HepG2 (cell line): ENCODE data around the gene MAP2K7. TPM values are rescaled to one million over a fixed set of nuclear protein-coding genes. Genes with fewer than 3 reads are reported as not detected.

Source experiments
- ATAC-seq: fragments of 200-7000 bp; cut with Tn5 transposase; 3 replicates; pipeline ENCODE4 v1.9.1; 2020; ENCODE audit warnings: mild to moderate bottlenecking, moderate library complexity
- BruUV-seq: library from RNA; stranded (reverse); fragments of 400-500 nt; replicated peaks from 2 replicates; lab custom pipeline; 2021; lab: Mats Ljungman, UMichigan
- CTCF ChIA-PET: fragments of 300-600 bp; formaldehyde crosslinking; extraction: SDS; loops from one replicate; lab custom pipeline; 2021; ENCODE audit warnings: low total read pairs, inconsistent platforms, low intra/inter-chr PET ratio; lab: Yijun Ruan, JAX
- POLR2A ChIA-PET: fragments of 350-600 bp; sonication (Branson Sonifier 250); formaldehyde crosslinking; loops from one replicate; lab custom pipeline; 2020; ENCODE audit warnings: antibody characterized with exemption, inconsistent platforms; lab: Yijun Ruan, JAX
- DNase-seq: peaks from one replicate; pipeline ENCODE4 v3.0.0-alpha.2; 2015; ENCODE audit warnings: low spot score
- FAIRE-seq: peaks from 3 replicates; lab custom pipeline; 2011; peaks lifted over from hg19 to GRCh38; lab: Jason Lieb, UNC
- H2AFZ ChIP-seq: one replicate; pipeline ENCODE4 v1.6.1; 2011; ENCODE audit warnings: low read length, inconsistent platforms
- H3K27ac ChIP-seq: fragments of 300-600 bp; 3 replicates; pipeline ENCODE4 v1.8.0; 2011; ENCODE audit warnings: mixed run types, mild to moderate bottlenecking, mixed read lengths, low read length, inconsistent platforms; ENCODE audit not compliant: insufficient read depth; ENCODE audit errors: extremely low read length
- H3K27me3 ChIP-seq, 2 experiments: fragments of 200-600 bp in 1 of 2; 2 replicates in 1 of 2; 3 replicates in 1 of 2; pipeline versions ENCODE4 v1.6.0 to v1.8.0; 2011; ENCODE audit warnings: low read length in 2 of 2, mild to moderate bottlenecking in 2 of 2, moderate library complexity in 2 of 2, inconsistent platforms in 1 of 2; ENCODE audit not compliant: insufficient read depth in 2 of 2, control insufficient read depth in 1 of 2
- H3K36me3 ChIP-seq, 2 experiments: fragments of 200-600 bp in 1 of 2; replicated peaks in 1 of 2; 2 replicates in 1 of 2; 3 replicates in 1 of 2; pipeline versions ENCODE4 v1.5.1 to v1.8.0; 2011; ENCODE audit warnings: low read length in 2 of 2, inconsistent platforms in 1 of 2; ENCODE audit not compliant: insufficient read depth in 2 of 2, control insufficient read depth in 1 of 2
- H3K4me1 ChIP-seq: 2 replicates; pipeline ENCODE4 v1.5.1; 2012; ENCODE audit warnings: low read length, inconsistent platforms; ENCODE audit not compliant: insufficient read depth
- H3K4me2 ChIP-seq: 2 replicates; pipeline ENCODE4 v1.6.0; 2011; ENCODE audit warnings: low read depth, low read length, inconsistent platforms
- H3K4me3 ChIP-seq, 3 experiments: fragments of 200-600 bp in 1 of 3; sonication (generic), shearing (Covaris generic) in 1 of 3; replicated peaks in 1 of 3; 2 replicates each; pipeline ENCODE4 v1.5.1; 2011 to 2016; ENCODE audit warnings: low read length in 3 of 3, inconsistent platforms in 2 of 3, low read depth in 2 of 3, mild to moderate bottlenecking in 2 of 3, control low read depth in 1 of 3, mixed read lengths in 1 of 3; ENCODE audit not compliant: insufficient read depth in 1 of 3
- H3K79me2 ChIP-seq: one replicate; pipeline ENCODE4 v1.6.1; 2011; ENCODE audit warnings: low read length, inconsistent platforms; ENCODE audit not compliant: insufficient read depth
- H3K9ac ChIP-seq: 2 replicates; pipeline ENCODE4 v1.6.0; 2011; ENCODE audit warnings: mild to moderate bottlenecking, low read depth, low read length, inconsistent platforms; ENCODE audit not compliant: insufficient read depth
- H3K9me3 ChIP-seq: 2 replicates; pipeline ENCODE4 v1.5.1; 2012; ENCODE audit warnings: mild to moderate bottlenecking, low read length
- H4K20me1 ChIP-seq: 2 replicates; pipeline ENCODE4 v1.6.0; 2011; ENCODE audit warnings: inconsistent platforms, mild to moderate bottlenecking, low read length, moderate library complexity; ENCODE audit not compliant: insufficient read depth
- AKAP8 ChIP-seq: sonication (generic); formaldehyde crosslinking; IDR thresholded peaks from 2 replicates; pipeline ENCODE4 v1.5.1; 2020; ENCODE audit warnings: mild to moderate bottlenecking, missing genetic modification reagents
- ATAD3A ChIP-seq: sonication (generic); formaldehyde crosslinking; IDR thresholded peaks from 2 replicates; pipeline ENCODE4 v1.4.0; 2020; ENCODE audit warnings: missing genetic modification reagents
- DZIP1 ChIP-seq: sonication (generic); formaldehyde crosslinking; IDR thresholded peaks from 2 replicates; pipeline ENCODE4 v1.5.0; 2020; ENCODE audit warnings: mild to moderate bottlenecking, missing genetic modification reagents
- FOXK2 ChIP-seq: fragments of 450-650 bp; IDR thresholded peaks from 2 replicates; pipeline ENCODE4 v1.6.1; 2016
- MIER3 ChIP-seq: IDR thresholded peaks from 2 replicates; pipeline ENCODE4 v1.6.1; 2016; ENCODE audit warnings: missing compliant biosample characterization, borderline replicate concordance
- ONECUT2 ChIP-seq: sonication (generic); formaldehyde crosslinking; IDR thresholded peaks from 2 replicates; pipeline ENCODE4 v1.4.0; 2020; ENCODE audit warnings: missing genetic modification reagents
- PHF5A ChIP-seq: IDR thresholded peaks from one replicate; pipeline ENCODE4 v1.6.1; 2018; ENCODE audit warnings: low read depth, missing genetic modification reagents; ENCODE audit not compliant: unreplicated experiment
- RFXAP ChIP-seq: sonication (generic); formaldehyde crosslinking; IDR thresholded peaks from 2 replicates; pipeline ENCODE4 v1.4.0; 2020; ENCODE audit warnings: missing genetic modification reagents, borderline replicate concordance
- SOX13 ChIP-seq, 3 experiments: fragments of 450-650 bp in 1 of 3; sonication (generic) in 1 of 3; formaldehyde crosslinking in 1 of 3; IDR thresholded peaks in 2 of 3; conservative IDR thresholded peaks in 1 of 3; 2 replicates each; pipeline versions ENCODE4 v1.5.0 to v1.6.1; 2016 to 2020; ENCODE audit warnings: antibody characterized with exemption in 1 of 3, mild to moderate bottlenecking in 1 of 3, missing compliant biosample characterization in 1 of 3, missing genetic modification reagents in 1 of 3, moderate library complexity in 1 of 3
- ZFP91 ChIP-seq: sonication (generic); formaldehyde crosslinking; IDR thresholded peaks from 2 replicates; pipeline ENCODE4 v1.9.0; 2022; ENCODE audit warnings: missing genetic modification reagents, mild to moderate bottlenecking, borderline replicate concordance
- ZKSCAN5 ChIP-seq: sonication (generic); formaldehyde crosslinking; IDR thresholded peaks from 2 replicates; pipeline ENCODE4 v1.5.1; 2020; ENCODE audit warnings: mild to moderate bottlenecking, missing genetic modification reagents
- ZNF562 ChIP-seq: sonication (generic); formaldehyde crosslinking; IDR thresholded peaks from 2 replicates; pipeline ENCODE4 v1.8.0; 2022; ENCODE audit warnings: missing genetic modification reagents, borderline replicate concordance
- WGBS: methylation state at CpG from one replicate; pipeline ENCODE4 v1.1.6; 2017; ENCODE audit warnings: low lambda C conversion rate; 5-methylcytosine and 5-hydroxymethylcytosine counted together
- in situ Hi-C: cut with HindIII; loops from 2 replicates; pipeline ENCODE4 v1.10.0; 2017; ENCODE audit warnings: low pct_unique_long_range_greater_than_20kb; ENCODE audit not compliant: extremely low pct_ligation_motif_present
- intact Hi-C: fragments of 100-400 bp; cut with micrococcal nuclease; formaldehyde crosslinking; loops from one replicate; pipeline ENCODE4 v1.10.0; 2022; ENCODE audit not compliant: unreplicated experiment
- polyA plus RNA-seq, 8 experiments: library from polyadenylated mRNA; depleted of rRNA in 3 of 8; stranded (reverse) in 7 of 8; unstranded in 1 of 8; fragments of >200 nt; fragmentation: Illumina TruSeq in 4 of 8; extraction: Trizol in 4 of 8; gene quantifications; 2 replicates each; pipeline versions ENCODE4 v1.2.1 to v1.2.3, GENCODE V29; 2011 to 2016; ENCODE audit warnings: low read depth in 4 of 8, missing spikeins in 1 of 8, mixed read lengths in 1 of 8; ENCODE audit not compliant: insufficient read depth in 1 of 8
- total RNA-seq, 5 experiments: library from RNA; depleted of rRNA; stranded (reverse); fragments of >200 nt; fragmentation: Illumina TruSeq; extraction: Trizol; gene quantifications; 2 replicates each; pipeline ENCODE4 v1.2.3, GENCODE V29; 2016; ENCODE audit warnings: low read depth in 1 of 5
- TF ChIP-seq, protein P1 (sequence below): sonication (generic); formaldehyde crosslinking; IDR thresholded peaks from 2 replicates; pipeline ENCODE4 v1.8.0; 2022; ENCODE audit warnings: mild to moderate bottlenecking, missing genetic modification reagents
- TF ChIP-seq, protein P2 (sequence below): sonication (generic); formaldehyde crosslinking; IDR thresholded peaks from 2 replicates; pipeline ENCODE4 v1.4.0; 2020; ENCODE audit warnings: missing genetic modification reagents; ENCODE audit errors: not compliant biosample characterization

The MAP2K7 gene
- total and polyA plus RNA-seq, 2 of the 13 experiments (the other 11 are each of a cell fraction or from before 2014, with no cell fraction given), result 9.0 to 10.8 TPM

DNA sequence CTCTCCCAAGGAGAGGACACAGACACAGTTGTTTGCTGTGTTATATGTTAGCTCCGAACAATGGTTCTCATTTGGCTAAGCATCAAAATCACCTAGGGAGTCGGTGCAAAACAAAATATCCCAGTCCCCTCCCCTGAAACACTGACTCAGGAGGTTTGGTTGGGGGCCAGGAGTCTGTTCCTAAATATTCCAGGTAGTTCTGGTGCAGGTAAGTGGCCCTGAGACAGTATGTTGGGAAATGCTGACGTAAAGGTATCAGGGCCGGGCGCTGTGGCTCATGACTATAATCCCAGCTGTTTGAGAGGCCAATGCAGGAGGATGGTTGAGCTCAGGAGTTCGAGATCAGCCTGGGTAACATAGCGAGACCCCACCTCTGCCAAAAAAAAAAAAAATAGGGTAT is 2.3 kb upstream of the MAP2K7 start:
- no peak overlapping the region for H3K27ac ChIP-seq
- TF ChIP-seq ONECUT2, result no peak
- TF ChIP-seq, protein P1, sequence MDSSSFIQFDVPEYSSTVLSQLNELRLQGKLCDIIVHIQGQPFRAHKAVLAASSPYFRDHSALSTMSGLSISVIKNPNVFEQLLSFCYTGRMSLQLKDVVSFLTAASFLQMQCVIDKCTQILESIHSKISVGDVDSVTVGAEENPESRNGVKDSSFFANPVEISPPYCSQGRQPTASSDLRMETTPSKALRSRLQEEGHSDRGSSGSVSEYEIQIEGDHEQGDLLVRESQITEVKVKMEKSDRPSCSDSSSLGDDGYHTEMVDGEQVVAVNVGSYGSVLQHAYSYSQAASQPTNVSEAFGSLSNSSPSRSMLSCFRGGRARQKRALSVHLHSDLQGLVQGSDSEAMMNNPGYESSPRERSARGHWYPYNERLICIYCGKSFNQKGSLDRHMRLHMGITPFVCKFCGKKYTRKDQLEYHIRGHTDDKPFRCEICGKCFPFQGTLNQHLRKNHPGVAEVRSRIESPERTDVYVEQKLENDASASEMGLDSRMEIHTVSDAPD (CRISPR knock-in tag), result no peak
- TF ChIP-seq DZIP1 (CRISPR knock-in tag), result no peak
- TF ChIP-seq SOX13 (IDR thresholded peaks at IDR 0.05), result no peak
- no peak for TF ChIP-seq SOX13 (CRISPR knock-in tag; conservative IDR thresholded peaks at IDR 0.05 in 1 of 2, IDR thresholded peaks at IDR 0.05 in 1 of 2)
- TF ChIP-seq, protein P2, sequence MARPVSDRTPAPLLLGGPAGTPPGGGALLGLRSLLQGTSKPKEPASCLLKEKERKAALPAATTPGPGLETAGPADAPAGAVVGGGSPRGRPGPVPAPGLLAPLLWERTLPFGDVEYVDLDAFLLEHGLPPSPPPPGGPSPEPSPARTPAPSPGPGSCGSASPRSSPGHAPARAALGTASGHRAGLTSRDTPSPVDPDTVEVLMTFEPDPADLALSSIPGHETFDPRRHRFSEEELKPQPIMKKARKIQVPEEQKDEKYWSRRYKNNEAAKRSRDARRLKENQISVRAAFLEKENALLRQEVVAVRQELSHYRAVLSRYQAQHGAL, result no peak
- no peak for TF ChIP-seq ZKSCAN5 (CRISPR knock-in tag)
- TF ChIP-seq MIER3, result no peak
- no peak for TF ChIP-seq FOXK2
- no peak for TF ChIP-seq RFXAP
- no peak for TF ChIP-seq AKAP8 (CRISPR knock-in tag)
- TF ChIP-seq ZNF562, result no peak
- TF ChIP-seq ATAD3A (CRISPR knock-in tag), result no peak
- no peak for TF ChIP-seq ZFP91
- no peak for TF ChIP-seq PHF5A (CRISPR knock-in tag)
- TF ChIP-seq, all 625 proteins: peak for 0
- Histone ChIP-seq H3K79me2 (peaks cover 26% of the 10 kb centered on the region), H2AFZ (no peak overlapping the region), H3K9ac (no peak overlapping the region), H3K4me3 (no peak overlapping the region), H3K9me3 (no peaks in the 10 kb centered on the region), H3K36me3 (peaks cover 9 to 22% of the 10 kb centered on the region in 2 experiments; a peak in 3 of 5 replicates), H4K20me1 (peaks cover 10% of the 10 kb centered on the region; the same call in 1 of the 2 replicates), H3K27me3 (no peaks in the 10 kb centered on the region; a peak in 1 of 5 replicates), H3K4me2 (no peak overlapping the region), H3K4me1 (peaks cover 59% of the 10 kb centered on the region)
- CTCF ChIA-PET, result no interaction called here
- WGBS, result 99% methylated on average over 7 of the region's 7 CpGs
- no peak for ATAC-seq
- no TSS peak for BruUV-seq
- in situ Hi-C loops (no loop called here), intact Hi-C loops (no loop called here)
- no peak for FAIRE-seq
- POLR2A ChIA-PET, result interaction anchor here (3.1 to 4.9 kb wide), 4 partner anchors 12 to 42 kb away, joined by 22 to 83 read pairs (median 64); partner anchors contain the start of genes LRRC8E, SNAPC2 and TIMM44
- no peak for DNase-seq
